SU-DHL-6 (cell line): ENCODE data around the gene B3GLCT.

Experiments used
- H2AFZ ChIP-seq: fragments of 200-600 bp; sonication (generic); 2 replicates; pipeline ENCODE4 v1.6.1; 2014; ENCODE audit warnings: low read depth, mild to moderate bottlenecking, moderate library complexity, mixed read lengths, antibody characterized with exemption, low read length; ENCODE audit not compliant: severe bottlenecking
- H3F3A ChIP-seq: fragments of 200-600 bp; shearing (Covaris generic); 2 replicates; pipeline ENCODE4 v1.6.0; 2016; ENCODE audit warnings: antibody characterized with exemption, mild to moderate bottlenecking; ENCODE audit not compliant: insufficient read depth
- H3K27ac ChIP-seq: fragments of 200-600 bp; sonication (generic); 2 replicates; pipeline ENCODE4 v1.5.1; 2016; ENCODE audit warnings: low read depth, mild to moderate bottlenecking, low read length, moderate library complexity, mixed read lengths
- H3K27me3 ChIP-seq: fragments of 200-600 bp; sonication (generic), shearing (Covaris generic); 2 replicates; pipeline ENCODE4 v1.6.0; 2014; ENCODE audit warnings: mild to moderate bottlenecking, low read length
- H3K36me3 ChIP-seq: fragments of 200-600 bp; sonication (generic); 2 replicates; pipeline ENCODE4 v1.6.1; 2014; ENCODE audit warnings: mild to moderate bottlenecking, low read length, mixed read lengths
- H3K4me2 ChIP-seq: fragments of 300-600, 200-600 bp; shearing (Covaris generic), sonication (generic); 2 replicates; pipeline ENCODE4 v1.6.0; 2014; ENCODE audit warnings: low read length, low read depth, mild to moderate bottlenecking; ENCODE audit not compliant: poor library complexity, severe bottlenecking
- H3K4me3 ChIP-seq: fragments of 200-600 bp; sonication (generic); 2 replicates; pipeline ENCODE4 v1.5.1; 2014; ENCODE audit warnings: antibody characterized with exemption, low read length, mild to moderate bottlenecking, mixed read lengths; ENCODE audit not compliant: insufficient read depth, poor library complexity, severe bottlenecking
- H3K79me2 ChIP-seq: fragments of 200-600 bp; sonication (generic); 2 replicates; pipeline ENCODE4 v1.6.1; 2014; ENCODE audit warnings: mild to moderate bottlenecking, low read length, moderate library complexity; ENCODE audit not compliant: insufficient read depth
- H3K9ac ChIP-seq: fragments of 200-600 bp; sonication (generic); 2 replicates; pipeline ENCODE4 v1.7.0; 2014; ENCODE audit warnings: mild to moderate bottlenecking, low read length
- H3K9me2 ChIP-seq: fragments of 200-600 bp; sonication (generic); replicated peaks from 2 replicates; pipeline ENCODE4 v1.6.1; 2014; ENCODE audit warnings: low read length; ENCODE audit not compliant: insufficient read depth
- H3K9me3 ChIP-seq: fragments of 200-600 bp; sonication (generic); 2 replicates; pipeline ENCODE4 v1.6.1; 2014; ENCODE audit warnings: low read length, mixed read lengths; ENCODE audit not compliant: insufficient read depth
- H4K20me1 ChIP-seq: fragments of 200-600 bp; sonication (generic); 2 replicates; pipeline ENCODE4 v1.6.1; 2014; ENCODE audit warnings: low read depth, mild to moderate bottlenecking, antibody characterized with exemption, low read length, moderate library complexity, mixed read lengths
- EZH2phosphoT487 ChIP-seq: fragments of 200-600 bp; sonication (generic), shearing (Covaris generic); conservative IDR thresholded peaks from 2 replicates; pipeline ENCODE4 v1.6.1; 2018; ENCODE audit warnings: mild to moderate bottlenecking, antibody characterized with exemption, low read length, moderate library complexity, mixed read lengths
- TF ChIP-seq, protein P1 (sequence below): fragments of 200-600 bp; sonication (generic); IDR thresholded peaks from one replicate; pipeline ENCODE4 v1.5.1; 2017; ENCODE audit warnings: antibody characterized with exemption, mild to moderate bottlenecking, low read length, moderate library complexity; ENCODE audit not compliant: insufficient read depth, poor library complexity, severe bottlenecking

B3GLCT gene

DNA sequence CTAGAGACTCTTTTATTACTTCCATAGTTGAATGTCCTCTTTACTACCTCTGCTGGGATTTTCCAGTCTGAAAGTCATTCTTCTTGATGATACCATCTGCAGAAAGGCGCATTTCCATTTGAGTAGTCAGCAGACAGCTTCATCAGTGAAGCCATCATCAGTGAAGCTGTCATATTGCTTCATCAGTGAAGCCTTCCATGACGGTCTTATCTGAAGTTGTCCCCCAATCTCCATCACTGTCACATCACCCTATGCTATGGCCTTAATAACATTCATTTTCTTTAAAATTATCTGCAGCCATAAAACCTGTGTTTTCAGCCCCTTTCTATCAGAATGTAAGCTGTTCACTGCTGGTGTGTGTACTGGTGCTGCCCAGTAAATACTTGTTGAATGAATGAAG, 151.6 kb downstream of the B3GLCT start:
- Histone ChIP-seq H3K9ac (no peak overlapping the region), H3K4me3 (no peak overlapping the region), H3K27me3 (no peaks in the 10 kb centered on the region), H3K27ac (no peak overlapping the region), H3K79me2 (no peaks in the 10 kb centered on the region), H2AFZ (no peak overlapping the region), H3K36me3 (no peaks in the 10 kb centered on the region), H3K9me2 (no peaks in the 10 kb centered on the region), H3K4me2 (no peak overlapping the region), H3K9me3 (peaks cover 21% of the 10 kb centered on the region; the same call in 1 of the 2 replicates), H4K20me1 (no peaks in the 10 kb centered on the region), H3F3A (no peaks in the 10 kb centered on the region)
- TF ChIP-seq EZH2phosphoT487 = no peak
- TF ChIP-seq, protein P1, sequence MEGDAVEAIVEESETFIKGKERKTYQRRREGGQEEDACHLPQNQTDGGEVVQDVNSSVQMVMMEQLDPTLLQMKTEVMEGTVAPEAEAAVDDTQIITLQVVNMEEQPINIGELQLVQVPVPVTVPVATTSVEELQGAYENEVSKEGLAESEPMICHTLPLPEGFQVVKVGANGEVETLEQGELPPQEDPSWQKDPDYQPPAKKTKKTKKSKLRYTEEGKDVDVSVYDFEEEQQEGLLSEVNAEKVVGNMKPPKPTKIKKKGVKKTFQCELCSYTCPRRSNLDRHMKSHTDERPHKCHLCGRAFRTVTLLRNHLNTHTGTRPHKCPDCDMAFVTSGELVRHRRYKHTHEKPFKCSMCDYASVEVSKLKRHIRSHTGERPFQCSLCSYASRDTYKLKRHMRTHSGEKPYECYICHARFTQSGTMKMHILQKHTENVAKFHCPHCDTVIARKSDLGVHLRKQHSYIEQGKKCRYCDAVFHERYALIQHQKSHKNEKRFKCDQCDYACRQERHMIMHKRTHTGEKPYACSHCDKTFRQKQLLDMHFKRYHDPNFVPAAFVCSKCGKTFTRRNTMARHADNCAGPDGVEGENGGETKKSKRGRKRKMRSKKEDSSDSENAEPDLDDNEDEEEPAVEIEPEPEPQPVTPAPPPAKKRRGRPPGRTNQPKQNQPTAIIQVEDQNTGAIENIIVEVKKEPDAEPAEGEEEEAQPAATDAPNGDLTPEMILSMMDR = no peak

DNA sequence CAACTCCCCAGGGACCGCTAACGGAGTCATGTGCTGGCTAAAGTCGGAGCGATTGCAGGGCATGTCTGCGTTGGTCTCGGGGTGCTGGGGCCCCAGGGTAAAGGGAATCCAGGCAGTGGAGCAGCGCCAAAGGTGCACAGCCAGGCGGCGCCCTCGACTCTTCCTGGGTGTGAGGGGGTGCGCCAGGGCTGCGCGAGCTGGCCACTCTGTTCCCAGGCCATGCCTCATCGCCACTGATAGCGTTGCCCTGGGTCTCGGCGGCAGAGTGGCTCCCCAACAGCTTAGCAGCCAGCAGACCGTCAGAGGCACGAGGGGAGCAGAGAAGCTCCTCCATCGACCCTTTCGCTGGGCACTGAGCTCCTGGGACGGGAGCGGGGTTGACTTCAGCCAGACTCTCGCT, 152.7 kb downstream of the B3GLCT start:
- no peaks in the 10 kb centered on the region for H3K79me2 ChIP-seq
- no peaks in the 10 kb centered on the region for H4K20me1 ChIP-seq
- no peaks in the 10 kb centered on the region for H3K27me3 ChIP-seq
- no peak overlapping the region for H2AFZ ChIP-seq
- no peak overlapping the region for H3K4me3 ChIP-seq
- H3K9me3 ChIP-seq = peaks cover 32% of the 10 kb centered on the region; the same call in 1 of the 2 replicates
- no peak overlapping the region for H3K4me2 ChIP-seq
- H3K9ac ChIP-seq = no peak overlapping the region
- H3K9me2 ChIP-seq = no peaks in the 10 kb centered on the region
- no peak overlapping the region for H3K27ac ChIP-seq
- TF ChIP-seq EZH2phosphoT487 = no peak
- TF ChIP-seq, protein P1 = no peak
- no peaks in the 10 kb centered on the region for H3F3A ChIP-seq
- no peaks in the 10 kb centered on the region for H3K36me3 ChIP-seq

DNA sequence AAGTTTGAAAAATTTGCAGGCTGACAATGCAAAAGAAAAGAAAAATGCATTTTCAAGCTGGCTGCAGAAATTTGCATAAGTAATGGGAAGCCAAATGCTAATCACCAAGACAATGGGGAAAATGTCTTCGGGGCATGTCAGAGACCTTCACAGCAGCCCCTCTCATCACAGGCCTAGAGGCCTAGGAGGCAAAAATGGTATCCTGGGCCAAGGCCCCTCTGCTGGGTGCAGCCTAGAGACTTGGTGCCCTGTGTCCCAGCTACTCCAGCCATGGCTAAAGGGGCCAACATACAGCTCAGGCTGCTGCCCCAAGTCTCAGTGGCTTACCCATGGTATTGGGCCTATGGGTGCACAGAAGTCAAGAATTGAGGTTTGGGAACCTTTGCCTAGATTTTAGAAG, 155.2 kb downstream of the B3GLCT start:
- H3F3A ChIP-seq = no peaks in the 10 kb centered on the region
- no peaks in the 10 kb centered on the region for H3K79me2 ChIP-seq
- H3K9me2 ChIP-seq = no peaks in the 10 kb centered on the region
- no peak overlapping the region for H3K4me3 ChIP-seq
- H3K27me3 ChIP-seq = no peaks in the 10 kb centered on the region
- H3K9me3 ChIP-seq = peaks cover 32% of the 10 kb centered on the region; the same call in 1 of the 2 replicates
- TF ChIP-seq EZH2phosphoT487 = no peak
- TF ChIP-seq, protein P1 = no peak
- H3K4me2 ChIP-seq = no peak overlapping the region
- no peaks in the 10 kb centered on the region for H3K36me3 ChIP-seq
- no peaks in the 10 kb centered on the region for H4K20me1 ChIP-seq
- H3K27ac ChIP-seq = no peak overlapping the region
- H3K9ac ChIP-seq = no peak overlapping the region
- H2AFZ ChIP-seq = no peak overlapping the region

DNA sequence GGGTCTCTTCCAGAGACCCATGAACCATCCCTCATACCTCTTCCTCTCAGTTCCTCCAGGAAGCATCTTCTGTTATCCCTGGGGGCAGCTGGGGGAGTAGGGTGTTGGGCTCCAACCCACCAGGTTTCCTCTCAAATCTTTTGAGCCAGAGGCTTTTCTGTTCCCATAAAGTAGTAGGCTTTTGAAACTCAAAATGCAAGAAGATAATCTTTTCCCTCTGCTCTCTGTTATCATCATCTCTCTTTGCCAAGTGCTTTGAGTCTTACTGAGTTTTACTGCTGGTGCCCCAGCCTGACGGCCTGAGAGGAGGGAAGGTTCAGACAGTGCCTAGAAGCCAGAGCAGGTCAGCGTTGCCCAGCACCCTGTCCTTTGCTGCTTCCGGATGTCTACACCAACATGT, 157.2 kb downstream of the B3GLCT start:
- no peaks in the 10 kb centered on the region for H3F3A ChIP-seq
- H4K20me1 ChIP-seq = no peaks in the 10 kb centered on the region
- no peaks in the 10 kb centered on the region for H3K79me2 ChIP-seq
- H2AFZ ChIP-seq = no peak overlapping the region
- H3K4me2 ChIP-seq = no peak overlapping the region
- TF ChIP-seq, protein P1 = no peak
- H3K27me3 ChIP-seq = no peaks in the 10 kb centered on the region
- H3K9me3 ChIP-seq = peaks cover 32% of the 10 kb centered on the region; the same call in 1 of the 2 replicates
- H3K27ac ChIP-seq = no peak overlapping the region
- no peak overlapping the region for H3K9ac ChIP-seq
- H3K4me3 ChIP-seq = no peak overlapping the region
- H3K9me2 ChIP-seq = no peaks in the 10 kb centered on the region
- no peaks in the 10 kb centered on the region for H3K36me3 ChIP-seq
